HG02884 (cell line): ENCODE results near the gene GALR3.

ENCODE experiments used
- ATAC-seq: cut with Tn5 transposase; IDR thresholded peaks from one replicate; pipeline ENCODE4 v1.9.1; 2021; ENCODE audit warnings: mild to moderate bottlenecking, moderate library complexity; ENCODE audit not compliant: unreplicated experiment

GALR3 gene

DNA sequence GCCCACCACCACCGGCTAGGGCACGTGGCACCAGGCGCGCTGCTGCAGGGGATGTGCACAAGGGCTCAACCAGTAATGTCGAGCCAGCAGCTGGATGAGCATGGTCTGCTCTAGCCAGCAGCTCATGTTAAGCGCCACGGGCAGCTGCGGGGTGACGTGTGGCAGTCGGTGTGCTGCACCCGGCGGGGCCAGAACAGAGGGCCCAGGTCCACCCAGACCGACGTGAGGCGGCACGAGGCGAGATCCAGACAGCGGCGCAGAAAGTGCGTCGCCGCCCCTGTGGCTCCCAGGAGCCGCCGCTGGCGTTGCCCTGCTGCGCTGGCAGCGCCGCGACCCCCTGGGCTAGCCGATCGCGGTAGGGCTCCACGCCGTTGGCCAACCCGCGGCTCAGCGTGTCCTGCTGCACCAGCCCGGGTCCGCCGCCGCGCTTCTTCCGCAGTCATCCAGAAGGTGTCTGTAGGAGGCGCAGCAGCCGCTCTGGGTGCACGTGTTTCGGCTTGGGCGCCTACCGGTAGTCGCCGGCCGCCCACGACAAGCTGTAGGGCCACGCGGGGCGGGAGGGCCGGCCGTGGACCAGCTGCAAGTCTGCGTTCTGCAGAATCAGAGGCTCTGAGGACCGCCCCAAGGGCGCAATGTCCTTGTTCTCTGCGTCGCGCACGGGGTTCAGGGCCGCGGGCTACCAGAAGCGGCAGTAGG lies 4.6 kb upstream of the GALR3 start:
- no peak for ATAC-seq

DNA sequence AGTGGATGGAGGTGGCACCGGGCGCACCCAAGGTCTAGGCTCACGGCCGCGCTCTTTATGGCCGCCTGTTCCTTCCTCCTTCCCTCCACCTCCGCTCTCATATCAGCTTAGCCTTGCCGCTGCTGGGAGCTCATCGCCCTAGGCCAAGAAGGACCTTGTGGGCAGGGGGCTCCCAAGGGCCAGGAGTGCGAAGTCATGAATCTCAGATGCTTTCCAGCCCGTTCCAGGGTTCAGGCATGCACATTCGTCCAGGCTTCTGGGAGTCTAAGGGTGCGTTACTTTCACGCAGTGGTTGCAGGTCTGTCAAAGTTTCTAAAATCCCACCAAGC lies 4.1 kb upstream of the GALR3 start:
- no peak for ATAC-seq

DNA sequence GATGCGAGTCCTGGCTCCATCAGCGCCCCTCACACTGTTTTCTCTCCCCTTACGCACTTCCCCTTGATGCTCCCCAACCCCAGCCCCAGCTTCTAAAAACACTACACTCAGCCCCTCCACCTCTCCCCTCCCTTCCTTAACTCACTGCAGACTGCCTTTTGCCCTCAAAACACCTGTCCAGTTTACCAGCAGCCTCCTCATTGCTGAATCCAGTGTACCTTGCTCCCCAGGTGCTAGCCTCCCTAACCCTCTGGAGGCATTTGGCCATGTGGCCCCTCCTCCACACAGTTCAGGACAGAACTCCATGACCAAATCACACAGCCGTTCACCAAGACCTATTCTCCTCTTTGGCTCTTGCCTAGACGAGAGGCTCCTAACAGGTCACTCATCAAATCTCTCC lies 2.8 kb upstream of the GALR3 start:
- no peak for ATAC-seq

DNA sequence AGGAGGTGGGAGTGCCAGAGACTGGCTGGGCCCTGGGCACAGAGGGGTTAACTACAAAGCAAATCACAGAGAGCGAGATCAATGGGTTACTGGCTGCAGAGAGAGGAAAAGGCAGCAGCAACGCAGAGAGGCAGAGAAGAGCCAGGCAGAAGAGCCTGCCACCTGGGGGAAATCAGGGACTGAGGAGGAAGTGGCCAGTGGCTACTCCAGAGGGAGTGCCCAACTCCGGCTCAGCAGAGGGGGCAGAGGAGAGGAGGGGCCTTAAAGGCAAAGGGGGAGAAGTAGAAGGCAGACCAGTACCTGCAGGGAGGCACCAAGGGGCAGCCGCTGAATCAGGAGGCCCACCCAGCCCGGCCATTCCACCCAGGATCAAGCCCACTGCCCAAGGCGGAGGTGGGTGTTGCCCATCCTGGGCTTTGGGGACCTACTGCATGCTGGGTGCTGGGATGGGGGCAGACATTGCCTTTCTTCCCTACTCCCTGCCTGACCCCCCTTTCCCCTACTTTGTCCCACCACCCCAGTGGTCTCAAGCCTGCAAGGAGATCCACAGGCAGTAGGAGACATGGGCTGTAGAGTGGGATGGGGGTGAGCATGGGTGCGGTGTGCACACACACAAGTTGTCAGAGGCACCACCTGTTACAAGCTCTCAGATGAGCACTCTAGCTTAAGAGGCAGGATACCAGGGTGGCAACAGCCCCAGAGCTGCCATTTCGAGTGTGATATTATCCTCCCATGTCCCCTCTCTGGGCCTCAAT lies 926 bp upstream of the GALR3 start:
- ATAC-seq, result no peak

DNA sequence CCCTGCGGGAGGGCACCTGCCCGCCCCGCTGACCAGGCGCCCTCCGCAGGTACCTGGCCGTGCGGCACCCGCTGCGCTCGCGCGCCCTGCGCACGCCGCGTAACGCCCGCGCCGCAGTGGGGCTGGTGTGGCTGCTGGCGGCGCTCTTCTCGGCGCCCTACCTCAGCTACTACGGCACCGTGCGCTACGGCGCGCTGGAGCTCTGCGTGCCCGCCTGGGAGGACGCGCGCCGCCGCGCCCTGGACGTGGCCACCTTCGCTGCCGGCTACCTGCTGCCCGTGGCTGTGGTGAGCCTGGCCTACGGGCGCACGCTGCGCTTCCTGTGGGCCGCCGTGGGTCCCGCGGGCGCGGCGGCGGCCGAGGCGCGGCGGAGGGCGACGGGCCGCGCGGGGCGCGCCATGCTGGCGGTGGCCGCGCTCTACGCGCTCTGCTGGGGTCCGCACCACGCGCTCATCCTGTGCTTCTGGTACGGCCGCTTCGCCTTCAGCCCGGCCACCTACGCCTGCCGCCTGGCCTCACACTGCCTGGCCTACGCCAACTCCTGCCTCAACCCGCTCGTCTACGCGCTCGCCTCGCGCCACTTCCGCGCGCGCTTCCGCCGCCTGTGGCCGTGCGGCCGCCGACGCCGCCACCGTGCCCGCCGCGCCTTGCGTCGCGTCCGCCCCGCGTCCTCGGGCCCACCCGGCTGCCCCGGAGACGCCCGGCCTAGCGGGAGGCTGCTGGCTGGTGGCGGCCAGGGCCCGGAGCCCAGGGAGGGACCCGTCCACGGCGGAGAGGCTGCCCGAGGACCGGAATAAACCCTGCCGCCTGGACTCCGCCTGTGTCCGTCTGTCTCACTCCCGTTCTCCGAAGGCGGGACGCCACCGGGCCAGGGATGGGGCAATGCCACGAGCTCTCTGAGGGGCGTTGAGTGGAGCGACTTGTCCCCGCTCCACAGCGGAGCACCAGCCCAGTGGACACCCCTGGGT lies 1.8 kb downstream of the GALR3 start:
- no peak for ATAC-seq

DNA sequence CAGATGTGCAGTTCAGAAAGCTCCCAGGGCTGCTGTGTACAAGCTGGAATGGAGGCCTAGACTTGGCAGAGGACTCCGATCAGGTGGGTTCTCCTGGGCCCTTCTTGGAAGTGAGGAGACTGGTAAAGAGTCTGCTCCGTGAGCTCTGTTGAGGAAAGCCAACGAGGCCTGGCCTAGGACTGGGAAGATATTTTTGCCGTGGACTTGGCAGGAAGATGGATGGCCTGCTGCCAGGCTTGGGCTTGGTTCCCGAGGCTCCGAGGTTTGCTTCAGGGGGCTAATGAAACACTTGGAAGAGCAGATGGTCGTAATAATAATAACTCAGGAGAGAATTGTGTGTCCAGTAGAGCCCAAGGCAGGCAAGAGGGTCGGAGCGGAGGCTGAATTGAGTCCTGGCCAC lies 3.9 kb downstream of the GALR3 start:
- ATAC-seq, result no peak

DNA sequence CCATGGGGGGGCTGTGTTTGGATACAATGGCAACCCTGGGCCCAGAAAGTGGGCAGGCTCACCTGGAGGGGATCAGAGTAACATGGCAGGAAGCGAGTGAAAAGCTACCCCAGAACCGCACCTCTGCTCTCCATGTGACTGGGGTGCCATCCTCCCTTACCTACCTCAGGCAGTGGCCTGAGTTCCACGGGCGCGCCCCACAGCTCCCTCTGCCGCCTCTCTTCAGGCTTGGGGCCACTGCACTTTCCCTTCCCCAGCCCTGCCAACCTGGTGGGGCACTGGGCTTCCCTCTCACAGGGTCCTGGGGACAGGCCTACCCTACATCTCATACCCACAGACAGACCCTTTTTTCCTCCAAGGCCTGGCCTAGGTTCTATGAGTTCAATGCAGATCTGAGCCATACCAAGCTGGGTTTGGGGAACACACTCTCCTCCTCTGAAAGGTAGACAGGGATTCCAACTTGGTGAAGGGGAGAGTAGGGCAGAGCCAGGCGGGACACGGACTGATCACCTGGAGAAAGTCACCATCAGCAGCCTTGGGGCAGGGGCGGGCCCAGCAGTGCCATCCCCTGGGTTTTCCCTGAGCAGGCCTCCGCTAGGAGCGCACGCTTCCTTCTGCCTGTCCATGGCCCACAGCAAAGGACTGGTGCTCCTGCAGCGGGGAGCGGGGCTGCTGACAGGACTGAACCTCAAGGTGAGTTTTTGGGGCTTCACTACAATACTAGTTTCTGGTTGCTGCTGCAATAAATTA lies 7.1 kb downstream of the GALR3 start:
- no peak for ATAC-seq

DNA sequence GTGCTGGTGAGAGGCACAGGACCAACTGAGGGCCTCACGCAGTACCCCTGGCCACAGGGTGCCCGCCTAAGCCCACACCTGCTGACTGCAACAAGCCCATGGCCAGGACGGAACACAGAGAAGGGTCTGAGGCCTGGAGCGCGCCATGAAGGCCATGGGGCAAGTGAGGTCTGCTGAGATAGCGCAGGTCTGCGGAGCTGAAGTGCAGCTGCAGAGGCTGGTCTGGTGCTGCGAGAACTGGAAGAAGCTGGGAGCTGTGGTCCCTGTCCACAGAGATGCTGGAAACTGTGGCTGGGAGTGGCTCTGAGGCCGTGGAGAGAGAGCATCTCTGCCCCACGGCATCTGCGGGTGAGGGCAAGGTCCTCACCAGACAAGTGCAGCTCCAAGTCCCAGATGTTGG lies 8.3 kb downstream of the GALR3 start:
- ATAC-seq, result no peak

DNA sequence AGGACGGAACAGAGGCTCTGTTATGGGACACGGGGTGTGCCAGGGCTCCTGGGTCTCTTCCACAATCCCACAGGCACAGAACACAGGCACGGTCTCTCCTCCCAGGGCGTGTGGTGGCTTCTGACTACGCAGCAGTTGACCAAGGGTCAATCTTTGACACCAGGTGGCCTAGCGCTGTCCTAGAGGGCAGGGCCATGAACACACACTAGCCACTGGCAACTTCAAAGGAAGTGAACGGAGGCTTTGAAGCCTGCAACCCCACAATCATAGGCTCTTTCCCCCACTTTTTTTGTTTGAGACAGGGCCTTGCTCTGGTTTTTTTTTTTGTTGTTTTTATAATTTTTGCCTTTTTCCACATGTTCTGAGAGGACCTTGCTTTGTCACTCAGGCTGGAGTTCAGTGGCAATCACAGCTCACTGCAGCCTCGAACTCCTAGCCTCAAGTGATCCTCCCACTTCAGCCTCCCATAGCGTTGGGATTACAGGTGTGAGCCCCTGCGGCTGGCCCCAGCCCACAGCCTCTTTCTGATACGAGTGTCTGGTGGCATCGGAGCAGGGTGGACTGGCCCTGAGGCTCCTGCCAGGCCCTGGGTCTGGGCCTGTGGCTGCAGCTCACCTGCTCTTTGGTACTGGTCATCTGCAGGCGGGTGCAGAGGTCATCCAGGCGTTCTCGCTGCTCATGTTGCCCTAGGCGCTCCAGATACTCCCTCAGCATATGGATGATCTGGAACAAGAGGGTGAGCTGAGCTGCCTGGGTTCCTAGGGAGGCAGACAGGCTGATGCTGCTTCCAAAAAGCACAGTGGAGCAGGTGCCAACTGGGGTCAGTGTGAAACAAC lies 9.1 kb downstream of the GALR3 start:
- ATAC-seq, result no peak

DNA sequence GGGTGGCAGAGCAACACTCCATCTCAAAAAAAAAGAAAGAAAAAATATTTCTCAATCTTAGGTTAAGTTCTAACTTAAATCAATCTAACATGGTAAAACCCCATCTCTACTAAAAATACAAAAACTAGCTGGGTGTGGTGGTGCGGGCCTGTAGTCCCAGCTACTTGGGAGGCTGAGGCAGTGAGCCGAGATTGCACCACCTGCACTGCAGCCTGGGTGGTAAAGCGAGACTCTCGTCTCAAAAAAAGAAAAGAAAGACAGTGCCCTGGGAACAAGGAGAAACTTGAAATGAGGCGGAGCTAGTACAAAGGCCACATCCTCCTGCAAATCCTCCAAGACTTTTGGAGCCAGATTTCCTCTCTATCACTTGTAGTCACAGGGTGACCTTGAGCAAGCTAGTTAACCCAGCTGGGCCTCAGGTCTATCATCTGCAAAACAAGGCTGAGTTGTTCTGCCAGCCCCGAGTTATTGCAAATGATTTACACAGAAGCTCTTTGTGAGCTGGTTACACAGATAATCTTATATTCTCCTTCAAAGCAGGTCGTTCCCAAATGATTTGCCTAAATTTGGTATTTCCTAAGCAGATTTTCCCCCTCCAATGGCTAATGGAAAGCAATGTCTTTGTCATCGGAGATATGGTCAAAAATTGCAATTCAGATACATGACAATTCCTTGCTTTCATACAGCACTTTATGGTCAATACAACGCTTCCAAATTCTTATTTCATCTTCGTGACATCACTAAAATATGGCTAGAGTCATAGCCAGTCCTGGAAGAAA lies 19.0 kb downstream of the GALR3 start:
- no peak for ATAC-seq

DNA sequence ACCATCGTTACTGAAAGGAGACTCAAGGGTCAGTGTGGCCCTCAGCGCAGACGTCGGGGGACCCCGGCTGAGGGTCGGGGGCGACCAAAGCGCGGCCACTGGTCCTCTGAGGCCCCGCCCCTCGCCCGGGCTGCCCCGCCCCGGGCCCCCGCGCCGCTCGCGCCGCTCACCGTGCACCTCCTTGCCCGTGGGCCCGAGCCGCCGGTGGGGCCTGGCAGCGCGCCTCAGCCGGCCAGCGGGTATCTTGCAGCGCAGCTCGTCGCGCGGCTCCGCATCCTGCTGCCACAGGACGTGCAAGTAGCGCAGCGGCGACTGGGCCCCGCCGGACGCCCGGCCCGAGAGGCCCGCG lies 20.5 kb downstream of the GALR3 start:
- peak; percentile 34 for ATAC-seq

DNA sequence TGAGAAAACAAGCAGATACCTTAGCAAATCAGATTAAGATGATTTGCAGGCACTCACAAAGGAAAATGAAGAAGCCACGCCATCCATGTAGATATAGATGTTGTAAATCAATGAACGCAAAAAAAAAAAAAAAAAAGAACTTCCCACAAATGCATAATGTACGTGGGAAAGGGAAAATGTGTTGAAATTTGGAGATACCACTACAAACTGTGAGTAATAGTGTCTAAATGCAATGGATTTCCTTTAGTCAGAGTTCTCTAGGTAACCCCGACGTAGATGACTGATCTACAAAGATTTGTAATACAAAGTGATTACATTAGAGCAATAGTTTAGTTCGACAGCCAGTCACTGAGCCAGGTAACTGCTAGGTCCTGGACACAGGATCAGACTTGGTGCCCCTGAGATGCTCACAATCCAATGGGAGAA lies 21.7 kb downstream of the GALR3 start:
- no peak for ATAC-seq

DNA sequence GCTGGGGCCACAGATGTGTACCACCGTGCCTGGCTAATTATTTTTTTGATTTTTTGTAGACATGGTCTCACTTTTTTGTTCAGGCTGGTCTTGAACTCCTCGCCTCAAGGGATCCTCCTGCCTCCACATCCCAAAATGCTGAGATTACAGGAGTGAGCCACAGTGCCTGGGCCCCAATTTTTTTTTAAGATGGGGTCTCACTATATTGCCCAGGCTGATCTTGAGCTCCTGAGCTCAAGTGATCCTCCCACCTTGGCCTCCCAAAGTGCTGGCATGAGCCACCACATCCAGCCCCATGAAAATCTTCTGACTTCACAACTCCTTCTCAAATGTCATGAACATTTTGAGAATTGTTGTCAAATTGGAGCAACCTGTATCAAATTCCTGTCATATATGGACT lies 23.3 kb downstream of the GALR3 start:
- ATAC-seq, result no peak

DNA sequence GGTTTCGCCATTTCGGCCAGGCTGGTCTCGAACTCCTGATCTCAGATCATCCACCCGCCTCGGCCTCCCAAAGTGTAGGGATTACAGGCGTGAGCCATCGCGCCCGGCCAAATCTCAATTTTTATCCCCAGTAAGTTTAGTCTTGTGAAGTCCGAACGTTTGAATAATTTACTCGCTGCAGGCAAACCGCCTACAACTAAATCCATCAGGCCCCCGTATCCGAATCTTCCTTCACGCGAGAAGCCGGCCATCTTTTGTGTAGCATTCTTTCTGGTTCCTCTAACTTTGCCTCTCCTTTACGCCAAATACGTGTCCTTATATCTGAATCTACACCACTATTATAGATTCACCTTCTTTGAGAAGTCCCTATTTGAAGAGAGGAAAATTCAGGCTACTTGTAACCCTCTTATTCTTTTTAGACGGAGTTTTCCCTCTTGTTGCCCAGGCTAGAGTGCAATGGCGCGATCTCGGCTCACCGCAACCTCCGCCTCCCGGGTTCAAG lies 25.5 kb downstream of the GALR3 start:
- ATAC-seq, result no peak

DNA sequence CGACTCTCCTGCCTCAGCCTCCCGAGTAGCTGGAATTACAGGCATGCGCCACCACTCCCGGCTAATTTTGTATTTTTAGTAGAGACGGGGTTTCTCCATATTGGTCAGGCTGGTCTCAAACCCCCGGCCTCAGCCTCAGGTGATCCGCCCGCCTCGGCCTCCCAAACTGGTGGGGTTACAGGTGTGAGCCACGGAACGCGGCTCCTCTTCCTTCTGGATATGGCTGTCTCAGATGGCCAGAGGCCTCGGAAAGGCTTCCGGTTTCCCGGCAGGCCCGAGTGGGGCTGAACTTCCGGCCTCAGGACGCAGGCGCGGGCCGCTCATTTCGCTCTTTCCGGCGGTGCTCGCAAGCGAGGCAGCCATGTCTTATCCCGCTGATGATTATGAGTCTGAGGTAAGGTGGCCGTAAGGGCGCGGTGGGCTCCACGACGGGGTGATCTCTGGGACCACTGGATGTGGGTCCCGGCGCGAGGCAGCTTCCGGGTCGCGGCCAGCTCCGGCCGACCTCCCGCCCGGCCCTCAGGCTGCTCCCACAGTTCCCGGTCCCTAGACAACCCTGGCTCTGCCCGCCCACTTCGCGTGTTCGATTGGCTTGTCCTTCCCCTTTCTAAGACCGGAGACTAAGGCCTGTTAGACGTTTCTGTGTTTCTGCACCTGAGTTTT lies 26.0 kb downstream of the GALR3 start, which contains the start of gene EIF3L:
Gene EIF3L, plus strand, starts transcription at position 331 of the 663 bp plus-strand sequence. Its CDS starts 31 bp downstream, at position 362.
- ATAC-seq, result peak; percentile 56

DNA sequence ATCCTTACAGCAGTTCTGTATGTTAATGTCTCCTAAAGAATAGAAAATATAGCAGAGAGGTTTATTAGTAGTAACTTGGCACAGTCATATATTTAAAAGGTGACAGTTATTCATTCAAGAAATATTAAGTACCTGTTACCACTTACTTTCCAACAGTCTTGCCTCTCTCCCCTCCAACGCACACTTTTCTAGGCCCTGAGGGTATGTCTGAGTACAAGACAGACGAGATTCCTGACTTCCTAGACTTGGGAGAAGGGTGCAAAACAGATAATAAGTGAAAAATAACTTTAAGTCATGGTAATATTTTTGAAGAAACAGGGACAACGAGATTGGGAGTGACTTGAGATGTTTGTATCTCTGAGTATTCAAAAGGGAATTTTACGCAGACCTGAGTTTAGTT lies 27.6 kb downstream of the GALR3 start:
- no peak for ATAC-seq

DNA sequence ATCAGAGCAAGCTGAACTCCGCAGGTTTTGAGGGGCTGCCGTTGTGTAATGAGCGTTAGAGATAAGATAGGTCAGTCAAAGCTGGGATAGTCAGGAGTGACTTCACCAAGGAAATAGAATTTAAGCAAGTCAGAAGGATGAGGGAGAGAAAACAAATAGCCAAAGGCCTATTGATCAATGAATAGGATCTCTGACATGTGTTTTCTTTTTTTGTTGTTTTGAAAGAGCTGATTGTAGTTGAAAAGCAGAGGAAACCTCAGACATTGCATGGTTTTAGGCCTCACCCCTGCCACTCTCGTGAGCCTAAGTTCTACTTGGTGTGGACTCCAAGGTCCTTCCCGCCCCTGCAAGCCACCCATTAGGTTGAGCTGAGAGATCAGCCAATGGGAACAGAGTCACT lies 29.2 kb downstream of the GALR3 start:
- ATAC-seq, result no peak

DNA sequence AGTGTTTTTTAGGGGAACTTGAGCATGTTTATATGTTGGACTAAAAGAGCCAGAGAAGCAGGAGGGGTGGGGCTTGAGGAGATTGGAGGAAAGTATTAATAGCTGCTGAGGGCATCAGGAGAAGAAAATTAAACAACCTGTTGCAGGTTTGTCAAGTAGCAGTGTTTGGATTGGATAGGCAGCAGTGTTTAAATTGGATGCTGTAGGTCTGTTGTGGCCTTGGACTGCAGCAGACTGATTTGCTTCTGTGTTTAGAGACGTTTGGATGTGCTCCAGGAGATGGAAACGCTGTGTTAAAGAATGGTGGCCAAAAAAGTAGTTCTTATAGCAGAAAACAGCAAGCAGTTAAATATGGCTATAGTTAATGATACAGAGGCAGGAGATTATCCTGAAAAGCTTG lies 31.8 kb downstream of the GALR3 start:
- no peak for ATAC-seq

DNA sequence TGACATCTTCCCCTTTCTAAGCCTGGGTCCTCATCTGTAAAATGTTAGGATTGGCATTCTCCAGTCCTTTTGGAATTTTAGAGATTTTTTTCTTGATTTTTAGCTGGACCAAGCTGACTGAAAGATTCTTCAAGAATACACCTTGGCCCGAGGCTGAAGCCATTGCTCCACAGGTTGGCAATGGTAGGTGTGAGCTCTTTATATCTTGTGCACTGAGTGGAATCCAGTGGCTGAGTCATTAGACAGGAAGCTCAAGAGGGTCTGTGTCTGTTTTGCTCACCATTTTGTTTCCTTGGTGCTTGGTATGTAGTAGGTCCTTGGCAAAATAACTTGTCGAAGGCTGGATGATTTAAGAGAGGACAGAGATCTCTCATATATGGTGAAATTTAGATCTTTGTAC lies 32.3 kb downstream of the GALR3 start:
- ATAC-seq, result no peak
